T47D (cell line): ENCODE measurements around the gene RNF225.
"Not testable (repeated sequence)": the region's sequence is repeated elsewhere in the genome, so short reads cannot be mapped to it uniquely, and the experiment has no call there.

Source experiments
- DNase-seq, 2 experiments: peaks; one replicate each; pipeline versions ENCODE4 v3.0.0 to v3.0.0-alpha.2; 2011 to 2012; ENCODE audit warnings: low read depth in 1 of 2, low spot score in 1 of 2
- JUND ChIP-seq: IDR thresholded peaks from 2 replicates; pipeline ENCODE4 v1.6.1; 2012; ENCODE audit warnings: low read depth
- in situ Hi-C: cut with HindIII; loops from 2 replicates; pipeline ENCODE4 v1.10.0; 2016; ENCODE audit warnings: low sequenced_read_pairs, low pct_unique_long_range_greater_than_20kb

RNF225 gene

DNA sequence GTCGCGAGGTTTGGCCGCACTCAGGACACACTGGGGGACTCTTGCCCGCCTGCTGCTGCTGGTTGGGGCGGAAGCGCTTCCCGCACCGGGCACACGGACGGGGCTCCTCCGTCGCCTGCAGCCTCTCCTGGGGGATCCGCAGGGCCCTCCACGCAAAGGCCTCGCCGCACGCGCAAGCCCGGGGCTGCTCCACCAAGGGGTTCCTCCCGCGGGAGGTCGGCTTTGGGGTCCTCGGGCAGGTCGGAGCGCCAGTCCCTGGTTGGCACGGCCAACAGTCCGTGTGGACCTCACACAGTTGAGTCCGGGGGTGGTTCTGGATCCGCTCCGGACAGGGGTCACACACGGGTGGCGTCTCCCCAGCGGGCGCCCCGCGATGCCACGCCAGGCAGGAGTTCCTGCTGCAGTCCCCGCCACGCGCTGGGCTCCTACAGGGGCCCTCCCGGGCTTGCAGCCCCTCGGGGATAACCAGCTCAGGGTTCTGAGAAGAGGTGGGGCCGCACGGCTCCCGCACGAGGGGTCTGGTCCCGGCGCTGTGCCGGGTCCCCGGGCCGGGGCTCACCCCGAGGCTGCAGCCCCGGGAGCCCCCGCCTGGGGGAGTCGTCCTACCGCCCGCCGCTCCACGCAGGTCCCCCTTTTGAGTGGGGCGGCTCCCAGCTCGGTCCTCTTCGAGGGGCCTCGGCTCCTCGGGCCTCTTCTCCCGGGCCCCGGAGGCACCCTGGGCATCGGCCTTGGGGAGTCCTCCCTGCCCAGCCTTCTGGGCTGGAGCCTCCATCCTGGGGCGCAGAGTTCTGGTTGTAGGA, 26.7 kb upstream of the RNF225 start:
- no peak for TF ChIP-seq JUND
- no peak for DNase-seq
- in situ Hi-C loops, result no loop called here

- peak in 1 of 2 experiments; percentile 77 for DNase-seq
- in situ Hi-C loops, result no loop called here
- no peak for TF ChIP-seq JUND
Observed at GRCh38 chr19:58372311-58373133, 22.9 kb upstream of the RNF225 start.

GRCh38 chr19:58374200-58374599, 21.3 kb upstream of the RNF225 start:
- DNase-seq, result no peak
- TF ChIP-seq JUND, result no peak
- in situ Hi-C loops, result no loop called here

- DNase-seq, in situ Hi-C loops: not testable (repeated sequence)
Observed at GRCh38 chr19:58376724-58377123, 18.7 kb upstream of the RNF225 start.

DNA sequence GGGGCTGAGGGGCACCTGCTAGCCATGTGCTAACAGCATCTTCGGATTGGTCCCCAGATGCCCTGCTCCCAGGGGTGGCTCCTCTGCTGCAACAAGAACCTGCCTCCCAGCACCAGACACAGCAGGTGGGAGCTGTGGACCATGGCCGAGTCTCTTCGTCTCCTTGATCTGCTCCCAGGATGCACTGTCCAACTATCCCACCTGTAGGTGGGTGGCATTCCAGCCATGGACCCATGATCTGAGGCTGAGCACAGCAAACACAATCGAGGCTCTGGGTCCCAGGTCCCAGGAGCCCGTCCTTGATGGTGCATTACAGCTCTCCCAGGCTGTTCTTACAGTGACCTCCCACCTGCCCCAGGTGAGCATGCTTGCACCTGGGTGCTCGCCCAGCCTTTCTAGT, 16.2 kb upstream of the RNF225 start:
- DNase-seq, result no peak
- TF ChIP-seq JUND, result no peak
- in situ Hi-C loops, result no loop called here

DNA sequence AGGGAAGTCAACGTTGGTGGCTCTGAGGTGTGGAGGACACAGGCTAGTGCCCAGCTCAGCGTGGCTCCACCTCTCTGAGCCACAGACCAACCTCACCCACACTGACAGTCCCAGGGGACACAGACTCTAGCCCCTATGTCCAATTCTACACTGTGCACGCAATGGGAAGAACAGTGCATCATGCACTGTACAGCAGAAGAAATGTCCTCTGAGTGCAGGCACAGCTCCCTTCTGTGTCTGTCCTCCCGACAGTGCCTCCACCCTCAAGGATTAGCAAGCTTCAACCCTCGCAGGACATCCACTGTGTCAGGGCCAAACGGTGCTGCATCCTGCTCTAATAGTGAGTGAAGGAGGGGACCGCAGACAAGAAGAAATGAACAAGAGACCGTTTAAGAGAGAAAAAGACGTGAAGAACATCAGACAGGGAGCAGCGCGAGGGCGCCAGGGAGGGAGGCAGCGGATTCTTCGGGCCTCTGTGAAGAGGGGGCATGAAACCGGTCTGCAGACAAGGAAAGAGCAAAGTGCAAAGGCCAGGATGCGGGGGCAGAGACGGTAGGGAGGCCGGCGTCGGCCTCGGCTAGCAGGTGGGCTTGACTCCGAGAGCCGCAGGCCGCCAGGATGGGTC, 15.3 kb upstream of the RNF225 start:
- no peak for TF ChIP-seq JUND
- in situ Hi-C loops, result no loop called here
- DNase-seq, result no peak

DNA sequence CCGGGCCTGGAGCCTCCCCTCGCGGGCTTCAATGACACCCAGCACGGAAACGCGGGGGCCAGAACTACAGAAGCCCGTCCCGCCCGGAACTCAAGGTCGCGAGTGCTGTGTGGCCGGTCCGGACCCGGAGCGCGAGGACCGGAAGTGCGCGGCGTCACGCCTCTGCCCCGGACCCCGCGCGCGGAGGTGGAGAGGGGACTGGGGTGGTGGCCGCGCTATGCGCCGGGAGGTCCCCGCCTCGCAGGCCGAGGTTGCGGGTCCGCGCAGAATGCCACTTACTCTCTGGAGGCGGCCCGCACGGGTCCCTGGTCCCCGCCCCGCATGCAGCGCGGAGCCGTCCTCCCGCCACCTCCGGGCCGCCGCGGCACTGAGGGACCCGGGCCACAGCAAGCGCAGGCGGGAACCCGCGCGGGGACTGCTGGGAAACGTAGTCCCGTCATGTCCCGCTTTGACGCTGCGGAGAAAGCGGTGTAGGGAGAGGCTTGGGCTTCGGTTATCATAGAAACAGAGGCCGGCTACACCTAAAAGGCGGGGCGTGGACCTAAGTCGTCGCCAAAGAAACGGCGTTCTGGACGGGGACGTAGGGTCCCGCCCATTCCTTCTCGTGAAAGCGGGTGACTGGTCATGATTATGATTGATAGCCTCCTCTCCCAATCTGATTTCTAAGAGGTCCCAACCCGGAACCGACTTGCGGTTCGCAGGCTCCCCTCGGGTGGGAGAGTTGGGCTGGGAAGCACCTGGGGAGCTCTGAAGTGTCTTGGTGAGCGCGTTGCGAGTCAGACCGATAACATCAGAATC, 14.6 kb upstream of the RNF225 start, which contains the start of gene ZNF837:
TSS of gene ZNF837 (minus strand) at position 369 of the 798 bp plus-strand sequence. CDS start 11,698 bp downstream, outside the sequence.
- in situ Hi-C loops, result no loop called here
- no peak for TF ChIP-seq JUND
- peak; percentile 88 to 100 for DNase-seq

DNA sequence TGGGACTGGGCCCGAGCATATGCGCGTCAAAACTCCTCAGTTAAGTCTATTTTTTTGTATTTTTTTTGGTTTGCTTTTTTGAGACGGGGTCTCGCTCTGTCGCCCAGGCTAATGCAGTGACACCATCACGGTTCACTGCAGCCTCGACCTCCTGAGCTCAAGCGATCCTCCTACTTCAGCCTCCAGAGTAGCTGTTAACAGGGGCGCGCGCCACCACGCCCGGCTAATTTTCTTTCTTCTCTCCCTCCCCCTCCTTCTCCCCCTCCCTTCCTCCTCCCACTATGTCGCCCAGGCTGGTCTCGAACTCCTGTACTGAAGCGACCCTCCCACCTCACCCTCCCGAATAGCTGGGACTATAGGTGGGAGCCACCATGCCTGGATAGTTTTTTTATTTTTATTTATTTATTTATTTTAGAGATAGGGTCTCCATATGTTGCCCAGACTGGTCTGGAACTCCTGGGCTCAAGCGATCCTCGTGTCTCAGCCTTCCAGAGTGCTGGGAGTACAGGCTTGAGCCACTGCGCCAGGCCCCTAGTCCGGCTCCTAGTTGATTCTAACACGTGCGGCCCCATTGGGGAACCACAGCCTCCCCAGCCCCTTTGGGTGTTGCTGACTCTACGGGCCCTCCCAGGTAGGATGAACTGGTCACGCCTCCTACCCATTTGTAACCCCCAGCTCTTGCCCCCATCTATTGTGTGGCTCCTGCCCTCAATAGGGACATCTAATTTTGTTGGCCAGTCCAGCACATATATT, 13.8 kb upstream of the RNF225 start:
- no peak for DNase-seq
- TF ChIP-seq JUND, result no peak
- in situ Hi-C loops, result no loop called here

GRCh38 chr19:58382997-58383603, 12.4 kb upstream of the RNF225 start:
- in situ Hi-C loops, result no loop called here
- no peak for TF ChIP-seq JUND
- no peak for DNase-seq

GRCh38 chr19:58385313-58385890, 10.1 kb upstream of the RNF225 start:
- in situ Hi-C loops, result no loop called here
- no peak for DNase-seq
- TF ChIP-seq JUND, result no peak
